Choroid plexus epithelial cell (primary cell): ENCODE measurements around the gene ZBTB38.

Experiments used
- DNase-seq: peaks from one replicate; pipeline ENCODE4 v3.0.0-alpha.2; 2010; ENCODE audit warnings: low read depth
- H3K4me3 ChIP-seq: 2 replicates; pipeline ENCODE4 v1.5.1; 2011; ENCODE audit warnings: low read depth, mild to moderate bottlenecking, control low read depth, low read length, moderate library complexity
- CTCF ChIP-seq: conservative IDR thresholded peaks from 2 replicates; pipeline ENCODE4 v1.5.1; 2011; ENCODE audit warnings: low read depth, mild to moderate bottlenecking, control low read depth, inconsistent platforms, low read length, moderate library complexity

The ZBTB38 gene

GRCh38 chr3:141385406-141386125 is 17.3 kb downstream of the ZBTB38 start:
- no peak for TF ChIP-seq CTCF
- H3K4me3 ChIP-seq = peak overlapping the region; percentile 45
- DNase-seq = peak; percentile 72

- H3K4me3 ChIP-seq = peak overlapping the region; percentile 45
- peak; percentile 45 for DNase-seq
These were observed 17.8 kb downstream of the ZBTB38 start for GRCh38 chr3:141386126-141386488.

GRCh38 chr3:141386611-141387111 is 18.4 kb downstream of the ZBTB38 start:
- TF ChIP-seq CTCF = no peak
- DNase-seq = peak; percentile 70
- peak overlapping the region; percentile 45 for H3K4me3 ChIP-seq

More at GRCh38 chr3:141386126-141386488, 17.8 kb downstream of the ZBTB38 start:
- TF ChIP-seq CTCF = no peak

- TF ChIP-seq CTCF = no peak
- DNase-seq = no peak
- H3K4me3 ChIP-seq = no peak overlapping the region
These were observed 19.2 kb downstream of the ZBTB38 start for GRCh38 chr3:141387516-141387915.

- DNase-seq = no peak
- TF ChIP-seq CTCF = no peak
- no peak overlapping the region for H3K4me3 ChIP-seq
These were observed 20.1 kb downstream of the ZBTB38 start for GRCh38 chr3:141388395-141388794.

GRCh38 chr3:141388823-141389621 is 20.7 kb downstream of the ZBTB38 start:
- no peak for DNase-seq

More at GRCh38 chr3:141388823-141389621, 20.7 kb downstream of the ZBTB38 start:
- no peak overlapping the region for H3K4me3 ChIP-seq
- TF ChIP-seq CTCF = no peak
